A204.1 (cell line): ENCODE measurements around the gene TROAP.
"Not testable (repeated sequence)": the region's sequence is repeated elsewhere in the genome, so short reads cannot be mapped to it uniquely, and the experiment has no call there.

Source experiments
- FAIRE-seq: peaks from 2 replicates; lab custom pipeline; 2012; peaks lifted over from hg19 to GRCh38; lab: Jason Lieb, UNC

TROAP gene

GRCh38 chr12:49330631-49331379 lies 7.8 kb downstream of the TROAP start:
- FAIRE-seq, result no peak

- FAIRE-seq, result peak; percentile 84
Measured at GRCh38 chr12:49331380-49332222, 8.5 kb downstream of the TROAP start.

- FAIRE-seq, result no peak
Measured at GRCh38 chr12:49332441-49332861, 9.4 kb downstream of the TROAP start.

- no peak for FAIRE-seq
Measured at GRCh38 chr12:49332891-49333371, 9.9 kb downstream of the TROAP start.

- FAIRE-seq, result not testable (repeated sequence)
Measured at GRCh38 chr12:49333778-49334177, 10.7 kb downstream of the TROAP start.

- FAIRE-seq, result no peak
Measured at GRCh38 chr12:49334226-49334625, 11.2 kb downstream of the TROAP start.

- no peak for FAIRE-seq
Measured at GRCh38 chr12:49334681-49335080, 11.6 kb downstream of the TROAP start.

GRCh38 chr12:49335118-49335954 lies 12.3 kb downstream of the TROAP start:
- FAIRE-seq, result no peak

GRCh38 chr12:49335955-49336644 lies 13.0 kb downstream of the TROAP start:
- FAIRE-seq, result no peak

GRCh38 chr12:49336645-49337584 lies 13.9 kb downstream of the TROAP start, which contains the start of gene C1QL4:
Gene C1QL4, minus strand, starts transcription at chr12:49337188. Its CDS starts 711 bp downstream, at chr12:49336477.
- FAIRE-seq, result no peak

- no peak for FAIRE-seq
Measured at GRCh38 chr12:49338830-49339463, 15.9 kb downstream of the TROAP start.

GRCh38 chr12:49339464-49339861 lies 16.4 kb downstream of the TROAP start:
- no peak for FAIRE-seq

- FAIRE-seq, result no peak
Measured at GRCh38 chr12:49340095-49340870, 17.2 kb downstream of the TROAP start.

GRCh38 chr12:49340971-49341776 lies 18.1 kb downstream of the TROAP start:
- FAIRE-seq, result no peak

- FAIRE-seq, result no peak
Measured at GRCh38 chr12:49341777-49342065, 18.7 kb downstream of the TROAP start.

GRCh38 chr12:49342066-49342913 lies 19.2 kb downstream of the TROAP start:
- FAIRE-seq, result no peak

GRCh38 chr12:49342914-49343731 lies 20.1 kb downstream of the TROAP start:
- FAIRE-seq, result no peak
